Choroid plexus epithelial cell (primary cell): Measurements from ENCODE around the gene CLSTN2.

Experiments
- DNase-seq: peaks from one replicate; pipeline ENCODE4 v3.0.0-alpha.2; 2010; ENCODE audit warnings: low read depth
- H3K4me3 ChIP-seq: 2 replicates; pipeline ENCODE4 v1.5.1; 2011; ENCODE audit warnings: low read depth, mild to moderate bottlenecking, control low read depth, low read length, moderate library complexity
- TF ChIP-seq, protein P1 (sequence below): conservative IDR thresholded peaks from 2 replicates; pipeline ENCODE4 v1.5.1; 2011; ENCODE audit warnings: low read depth, mild to moderate bottlenecking, control low read depth, inconsistent platforms, low read length, moderate library complexity

The CLSTN2 gene

DNA sequence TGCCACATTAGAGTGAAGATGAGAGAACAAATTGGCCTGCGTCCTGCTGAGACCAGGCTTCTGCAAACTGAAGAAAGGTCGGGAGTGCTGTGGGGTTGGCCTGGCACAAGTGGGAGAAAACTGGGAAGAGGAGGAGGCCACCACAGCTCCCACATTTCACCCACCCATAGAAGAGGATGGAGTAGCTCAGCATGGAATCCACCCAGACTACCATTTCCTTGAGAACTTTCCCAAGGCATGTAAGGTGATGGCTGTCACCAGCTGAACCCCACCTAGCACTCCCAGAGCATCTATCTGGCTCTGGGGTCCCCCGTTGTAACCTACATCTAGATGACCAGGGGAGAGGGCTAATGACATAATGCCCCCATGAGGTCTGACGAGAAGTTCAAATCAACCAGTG, 622.5 kb downstream of the CLSTN2 start:
- TF ChIP-seq, protein P1, sequence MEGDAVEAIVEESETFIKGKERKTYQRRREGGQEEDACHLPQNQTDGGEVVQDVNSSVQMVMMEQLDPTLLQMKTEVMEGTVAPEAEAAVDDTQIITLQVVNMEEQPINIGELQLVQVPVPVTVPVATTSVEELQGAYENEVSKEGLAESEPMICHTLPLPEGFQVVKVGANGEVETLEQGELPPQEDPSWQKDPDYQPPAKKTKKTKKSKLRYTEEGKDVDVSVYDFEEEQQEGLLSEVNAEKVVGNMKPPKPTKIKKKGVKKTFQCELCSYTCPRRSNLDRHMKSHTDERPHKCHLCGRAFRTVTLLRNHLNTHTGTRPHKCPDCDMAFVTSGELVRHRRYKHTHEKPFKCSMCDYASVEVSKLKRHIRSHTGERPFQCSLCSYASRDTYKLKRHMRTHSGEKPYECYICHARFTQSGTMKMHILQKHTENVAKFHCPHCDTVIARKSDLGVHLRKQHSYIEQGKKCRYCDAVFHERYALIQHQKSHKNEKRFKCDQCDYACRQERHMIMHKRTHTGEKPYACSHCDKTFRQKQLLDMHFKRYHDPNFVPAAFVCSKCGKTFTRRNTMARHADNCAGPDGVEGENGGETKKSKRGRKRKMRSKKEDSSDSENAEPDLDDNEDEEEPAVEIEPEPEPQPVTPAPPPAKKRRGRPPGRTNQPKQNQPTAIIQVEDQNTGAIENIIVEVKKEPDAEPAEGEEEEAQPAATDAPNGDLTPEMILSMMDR, result no peak
- DNase-seq, result no peak
- H3K4me3 ChIP-seq, result no peak overlapping the region

DNA sequence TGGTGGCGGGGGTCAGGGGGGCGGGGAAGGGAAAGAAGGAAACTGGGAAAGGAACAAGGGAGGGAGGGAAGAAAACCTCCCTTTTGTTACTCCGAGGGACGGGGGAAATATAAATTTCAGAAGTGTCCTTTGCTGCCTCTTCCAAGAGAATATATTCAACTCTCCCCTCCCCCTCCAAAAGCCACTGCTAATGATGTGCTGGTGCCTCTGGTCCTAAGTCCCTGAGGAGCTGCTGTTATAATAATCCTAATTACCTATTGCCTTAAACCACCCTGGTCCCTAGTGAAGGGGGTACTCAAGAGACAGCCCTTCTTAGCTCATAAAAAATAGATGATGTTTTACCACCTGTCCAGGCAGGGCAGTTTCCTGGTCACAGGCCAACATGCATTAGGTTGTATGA, 624.6 kb downstream of the CLSTN2 start:
- no peak overlapping the region for H3K4me3 ChIP-seq
- TF ChIP-seq, protein P1, result no peak
- no peak for DNase-seq

DNA sequence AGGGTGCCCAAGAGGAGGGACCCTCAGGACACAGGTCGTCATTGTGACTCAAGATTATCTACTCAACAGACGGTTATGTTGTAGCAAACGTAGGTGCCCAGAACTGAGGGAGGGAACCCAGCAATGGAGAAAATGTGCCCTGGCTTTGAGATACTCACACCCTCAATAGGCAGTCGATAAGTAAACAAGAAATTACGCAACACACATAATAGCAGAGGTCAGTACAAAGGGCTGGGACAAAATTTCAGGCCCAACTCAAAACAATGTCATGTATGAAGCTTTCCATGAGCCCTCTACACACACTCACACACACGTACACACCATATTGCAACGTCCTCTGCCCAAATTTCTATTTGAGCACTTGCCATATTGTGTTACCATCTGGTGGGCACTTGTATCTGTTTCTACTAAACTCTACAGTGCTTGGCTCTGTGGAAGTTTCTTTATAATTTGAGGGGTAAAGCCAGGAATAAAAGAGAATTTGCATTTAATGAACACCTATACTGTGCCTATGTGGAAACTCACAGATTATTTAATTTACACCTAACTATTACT, 628.3 kb downstream of the CLSTN2 start:
- TF ChIP-seq, protein P1, result no peak
- H3K4me3 ChIP-seq, result no peak overlapping the region
- DNase-seq, result no peak

DNA sequence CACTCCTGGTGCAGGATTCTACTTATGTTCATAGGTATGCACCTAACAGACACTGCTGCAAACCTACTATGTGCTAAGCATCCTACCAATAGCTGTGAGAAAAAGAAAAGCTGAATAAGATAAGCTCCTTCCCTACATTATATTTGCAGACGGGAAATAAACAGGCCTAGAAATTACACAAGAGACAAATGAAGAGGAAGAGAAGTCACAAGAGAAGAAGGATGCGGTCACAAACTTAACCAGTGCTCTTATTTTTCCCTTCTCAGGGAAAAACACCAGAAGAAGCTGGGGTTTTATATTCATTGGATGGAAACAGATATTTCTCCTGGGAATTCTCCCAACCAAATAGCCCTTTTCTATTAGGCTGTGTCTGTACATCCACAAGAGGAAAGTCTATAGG, 633.1 kb downstream of the CLSTN2 start:
- TF ChIP-seq, protein P1, result no peak
- DNase-seq, result no peak
- H3K4me3 ChIP-seq, result no peak overlapping the region

DNA sequence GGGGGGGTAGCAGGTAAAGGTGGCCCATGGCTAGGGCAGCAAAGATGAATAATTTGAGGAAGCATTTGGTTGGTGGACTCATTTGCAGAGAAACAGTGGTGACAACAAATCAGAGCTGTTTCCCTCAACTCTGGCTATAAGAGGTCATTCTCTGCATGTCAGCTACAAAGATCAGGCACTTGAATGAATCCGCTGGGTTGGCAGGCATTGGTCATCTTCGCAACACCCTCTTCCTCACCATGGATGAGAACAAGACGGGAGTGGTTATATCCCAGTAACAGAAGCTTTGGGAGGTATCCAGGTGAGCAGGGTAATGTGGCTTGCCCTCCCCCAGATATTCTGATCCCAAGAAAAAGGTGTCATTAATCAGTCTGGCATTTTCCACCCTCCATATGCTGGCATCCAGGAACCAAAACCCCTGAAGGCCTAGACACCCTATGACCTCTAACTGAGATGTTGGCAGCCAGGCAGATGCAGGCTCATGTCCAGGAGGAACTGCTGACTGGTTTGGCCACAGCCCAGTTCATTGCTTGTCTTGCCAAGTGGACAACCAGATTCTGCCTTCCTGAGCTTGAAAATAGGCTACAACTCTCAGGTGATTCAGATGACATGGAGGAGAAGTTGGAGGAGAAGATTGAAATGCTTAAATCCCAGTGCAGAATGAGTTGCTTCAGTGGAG, 634.0 kb downstream of the CLSTN2 start:
- DNase-seq, result peak; percentile 34
- H3K4me3 ChIP-seq, result no peak overlapping the region
- TF ChIP-seq, protein P1, result no peak

DNA sequence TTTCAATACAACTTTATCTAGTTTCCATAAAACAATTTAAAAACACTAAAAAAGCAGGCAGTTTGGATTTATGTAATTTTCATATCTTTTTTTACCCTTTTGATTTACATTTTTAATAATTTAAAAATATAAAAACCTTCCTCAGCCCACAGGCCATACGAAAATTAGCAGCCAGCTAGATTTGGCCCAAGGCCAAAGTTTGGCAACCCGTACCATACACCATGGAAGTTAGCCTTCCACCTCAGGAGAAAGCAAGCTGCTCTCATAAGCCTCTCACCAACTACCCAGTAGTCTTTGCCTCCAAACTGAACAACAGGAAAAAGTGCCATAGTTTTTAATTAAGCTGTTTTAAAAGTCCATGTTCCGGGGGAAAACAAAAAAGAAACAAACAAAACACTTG, 635.6 kb downstream of the CLSTN2 start:
- TF ChIP-seq, protein P1, result no peak
- no peak for DNase-seq
- no peak overlapping the region for H3K4me3 ChIP-seq

DNA sequence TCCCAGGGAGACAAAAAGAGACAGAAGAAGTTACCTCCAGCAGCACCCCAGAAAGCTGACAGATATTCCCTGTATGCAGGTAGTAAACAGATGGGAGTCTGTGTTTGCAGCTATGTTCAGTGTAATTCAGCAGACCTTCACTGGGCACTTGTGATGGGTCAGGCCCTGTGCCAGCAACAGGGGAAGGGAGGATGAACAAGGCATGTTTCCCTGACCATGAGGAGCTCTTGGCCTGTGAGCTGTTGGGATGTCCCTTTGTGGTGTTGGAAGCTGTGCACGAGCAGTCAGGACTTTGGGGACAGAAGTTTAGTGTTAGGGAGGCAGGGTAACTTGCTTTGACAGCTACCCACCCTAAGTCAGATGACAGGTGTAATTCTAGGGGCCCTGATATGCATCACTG, 636.9 kb downstream of the CLSTN2 start:
- no peak overlapping the region for H3K4me3 ChIP-seq
- TF ChIP-seq, protein P1, result no peak
- no peak for DNase-seq
